Lower leg skin (tissue), 4 donors: ENCODE results near the gene NKX6-2. TPM values are rescaled to one million over a fixed set of nuclear protein-coding genes. Genes with fewer than 3 reads are reported as not detected.

Experiments used
- DNase-seq, 2 donors: peaks; one replicate each; pipeline ENCODE4 v3.0.0-alpha.2; 2019; ENCODE audit warnings: low spot score in 2 of 2
- H3K4me3 ChIP-seq: fragments of 200-600 bp; sonication (generic); 2 replicates; pipeline ENCODE4 v1.5.1; 2017; ENCODE audit warnings: mild to moderate bottlenecking, low read depth; ENCODE audit not compliant: poor library complexity, severe bottlenecking
- CTCF ChIP-seq, 3 donors: fragments of 450-650 bp; IDR thresholded peaks; one replicate each; pipeline ENCODE4 v1.5.1; 2016; ENCODE audit warnings: antibody characterized with exemption in 3 of 3, mild to moderate bottlenecking in 3 of 3, moderate library complexity in 2 of 3
- POLR2A ChIP-seq, 2 donors: fragments of 450-650 bp; IDR thresholded peaks; one replicate each; pipeline ENCODE4 v1.6.1; 2016 to 2017; ENCODE audit warnings: antibody characterized with exemption in 2 of 2, mild to moderate bottlenecking in 1 of 2, moderate library complexity in 1 of 2
- WGBS, 2 donors: methylation state at CpG; one replicate each; pipeline ENCODE4 v1.1.5; 2018; 5-methylcytosine and 5-hydroxymethylcytosine counted together
- intact Hi-C: fragments of 100-400 bp; cut with DNase I; formaldehyde crosslinking; loops from one replicate; pipeline ENCODE4 v1.15.0; 2023; ENCODE audit warnings: low total_unique reads
- total RNA-seq, 4 donors: library from RNA; depleted of rRNA; stranded (reverse); fragments of >200 nt; gene quantifications; one replicate each; pipeline ENCODE4 v1.1.0, GENCODE V29; 2016

NKX6-2 gene
- total RNA-seq, 4 donors from 2014 or later: not detected

GRCh38 chr10:132789659-132790148, 3.8 kb upstream of the NKX6-2 start:
- intact Hi-C loops: no loop called here
- DNase-seq: no peak
- H3K4me3 ChIP-seq: no peak overlapping the region
- TF ChIP-seq CTCF (IDR thresholded peaks at IDR 0.05): no peak
- no peak for TF ChIP-seq POLR2A (IDR thresholded peaks at IDR 0.05)
- 60 to 70% methylated on average over 11 to 14 of the region's 15 CpGs for WGBS, 2 donors

GRCh38 chr10:132788831-132789219, 2.9 kb upstream of the NKX6-2 start:
- WGBS, 2 donors: 2 to 17% methylated on average over 4 to 15 of the region's 30 CpGs
- intact Hi-C loops: no loop called here
- H3K4me3 ChIP-seq: no peak overlapping the region
- no peak for DNase-seq
- TF ChIP-seq CTCF (IDR thresholded peaks at IDR 0.05) (no peak), POLR2A (IDR thresholded peaks at IDR 0.05) (no peak)

DNA sequence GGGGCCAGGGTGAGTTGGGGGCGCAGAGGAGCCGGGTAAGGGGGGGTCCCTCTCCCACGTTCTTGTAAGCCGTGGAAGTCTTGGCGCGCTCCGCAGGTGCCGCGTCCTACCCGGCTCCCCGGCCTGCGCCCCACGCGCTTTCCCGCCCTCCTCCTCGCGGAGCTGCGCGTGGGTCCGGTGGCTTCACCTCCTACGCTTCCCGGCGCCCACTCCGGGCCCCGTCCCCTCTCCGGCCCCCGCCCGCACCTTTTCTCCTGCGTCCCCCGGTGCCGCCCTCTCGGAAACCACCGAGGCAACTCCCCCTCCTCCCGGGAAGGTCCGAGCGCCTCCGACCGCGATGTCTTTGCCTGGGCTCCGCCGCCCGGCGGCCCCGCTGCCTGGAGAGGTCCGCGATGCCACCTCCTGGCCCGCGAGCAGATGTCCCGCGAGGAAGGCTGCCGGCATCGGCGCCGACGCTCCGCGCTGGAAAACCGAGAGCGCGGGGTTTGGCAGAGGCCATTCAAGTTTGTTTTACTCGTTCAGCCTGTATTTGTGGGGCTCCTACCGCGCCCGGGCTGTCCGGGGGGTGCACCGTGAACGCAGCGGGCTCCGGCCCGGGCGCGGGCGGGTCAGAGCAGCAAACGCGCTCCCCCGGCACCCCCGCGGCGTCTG, 2.4 kb upstream of the NKX6-2 start:
- WGBS, 2 donors: 1% methylated on average over 27 to 61 of the region's 79 CpGs
- no peak overlapping the region for H3K4me3 ChIP-seq
- intact Hi-C loops: no loop called here
- TF ChIP-seq CTCF (IDR thresholded peaks at IDR 0.05): no peak
- no peak for TF ChIP-seq POLR2A (IDR thresholded peaks at IDR 0.05)
- no peak for DNase-seq

- no peak for DNase-seq
- TF ChIP-seq CTCF (IDR thresholded peaks at IDR 0.05): no peak
- no peak for TF ChIP-seq POLR2A (IDR thresholded peaks at IDR 0.05)
- no peak overlapping the region for H3K4me3 ChIP-seq
- intact Hi-C loops: no loop called here
- 0 to 1% methylated on average over 8 to 28 of the region's 80 CpGs for WGBS, 2 donors
Measured at GRCh38 chr10:132787495-132788179, 1.7 kb upstream of the NKX6-2 start.

GRCh38 chr10:132786884-132787494, 1.0 kb upstream of the NKX6-2 start:
- no peak for DNase-seq
- intact Hi-C loops: no loop called here
- WGBS, 2 donors: 0 to 2% methylated on average over 12 of the region's 80 CpGs
- H3K4me3 ChIP-seq: no peak overlapping the region
- TF ChIP-seq POLR2A (IDR thresholded peaks at IDR 0.05) (no peak), CTCF (IDR thresholded peaks at IDR 0.05) (no peak)
